Vagina (tissue), 2 donors: ENCODE data around the gene SFN. TPM values are rescaled to one million over a fixed set of nuclear protein-coding genes. Genes with fewer than 3 reads are reported as not detected.

Experiments
- DNase-seq, 2 donors: peaks; one replicate each; pipeline ENCODE4 v3.0.0-alpha.2; 2017; ENCODE audit errors: extremely low spot score in 2 of 2
- H3K27ac ChIP-seq: fragments of 200-600 bp; sonication (generic); one replicate; pipeline ENCODE4 v1.5.1; 2019
- H3K27me3 ChIP-seq: fragments of 200-600 bp; sonication (generic); one replicate; pipeline ENCODE4 v1.5.1; 2019
- H3K36me3 ChIP-seq, 2 donors: fragments of 200-600 bp; sonication (generic); one replicate each; pipeline ENCODE4 v1.5.1; 2017 to 2019
- H3K4me1 ChIP-seq: fragments of 200-600 bp; sonication (generic); one replicate; pipeline ENCODE4 v1.5.1; 2019
- H3K4me3 ChIP-seq, 2 donors: fragments of 200-600 bp; sonication (generic); 1 replicate in 1 of 2; 2 replicates in 1 of 2; pipeline ENCODE4 v1.5.1; 2016 to 2019
- H3K9me3 ChIP-seq: fragments of 200-600 bp; sonication (generic); one replicate; pipeline ENCODE4 v1.5.1; 2019
- POLR2A ChIP-seq, 2 donors: fragments of 450-650 bp; IDR thresholded peaks; one replicate each; pipeline ENCODE4 v1.6.1; 2017; ENCODE audit warnings: antibody characterized with exemption in 2 of 2, mild to moderate bottlenecking in 2 of 2, moderate library complexity in 2 of 2
- POLR2AphosphoS5 ChIP-seq, 2 donors: sonication (generic); formaldehyde crosslinking; IDR thresholded peaks; one replicate each; pipeline ENCODE4 v1.9.0; 2017; ENCODE audit warnings: antibody characterized with exemption in 2 of 2, mild to moderate bottlenecking in 2 of 2, low read depth in 1 of 2; ENCODE audit not compliant: insufficient read depth in 1 of 2
- intact Hi-C: fragments of 100-400 bp; cut with DNase I; formaldehyde crosslinking; loops from one replicate; pipeline ENCODE4 v1.15.1; 2023
- total RNA-seq: library from RNA; depleted of rRNA; stranded (reverse); fragments of >200 nt; gene quantifications from one replicate; pipeline ENCODE4 v1.2.3, GENCODE V29; 2016
- TF ChIP-seq, protein P1 (sequence below), 3 experiments: fragments of 450-650 bp in 2 of 3; fragments of 200-600 bp in 1 of 3; sonication (generic) in 1 of 3; IDR thresholded peaks; one replicate each; pipeline ENCODE4 v1.5.1; 2017 to 2019; ENCODE audit warnings: antibody characterized with exemption in 3 of 3, mild to moderate bottlenecking in 2 of 3, moderate library complexity in 2 of 3

The SFN gene
- total RNA-seq, 1 donor from 2014 or later: 406 TPM

DNA sequence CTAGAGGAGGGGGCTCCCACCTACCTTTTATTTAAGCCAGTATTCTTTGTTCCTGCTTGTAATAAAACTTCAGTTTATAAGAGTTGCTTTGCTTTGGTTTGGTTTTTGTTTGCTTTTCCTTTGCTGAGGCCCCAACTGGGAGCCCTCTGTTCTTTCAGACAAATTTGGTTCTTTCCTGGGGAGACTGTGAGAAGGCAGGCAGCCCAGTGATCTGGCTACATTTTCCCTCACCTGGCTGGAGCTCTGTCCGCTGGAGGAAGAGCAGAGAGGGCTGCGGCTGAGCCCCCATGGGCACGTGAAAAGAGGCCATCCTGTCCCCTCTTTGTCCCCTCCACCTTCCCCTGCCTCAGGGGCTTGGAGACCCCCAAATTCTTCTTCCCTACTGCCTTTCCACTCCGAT, 7.3 kb upstream of the SFN start:
- TF ChIP-seq, protein P1, sequence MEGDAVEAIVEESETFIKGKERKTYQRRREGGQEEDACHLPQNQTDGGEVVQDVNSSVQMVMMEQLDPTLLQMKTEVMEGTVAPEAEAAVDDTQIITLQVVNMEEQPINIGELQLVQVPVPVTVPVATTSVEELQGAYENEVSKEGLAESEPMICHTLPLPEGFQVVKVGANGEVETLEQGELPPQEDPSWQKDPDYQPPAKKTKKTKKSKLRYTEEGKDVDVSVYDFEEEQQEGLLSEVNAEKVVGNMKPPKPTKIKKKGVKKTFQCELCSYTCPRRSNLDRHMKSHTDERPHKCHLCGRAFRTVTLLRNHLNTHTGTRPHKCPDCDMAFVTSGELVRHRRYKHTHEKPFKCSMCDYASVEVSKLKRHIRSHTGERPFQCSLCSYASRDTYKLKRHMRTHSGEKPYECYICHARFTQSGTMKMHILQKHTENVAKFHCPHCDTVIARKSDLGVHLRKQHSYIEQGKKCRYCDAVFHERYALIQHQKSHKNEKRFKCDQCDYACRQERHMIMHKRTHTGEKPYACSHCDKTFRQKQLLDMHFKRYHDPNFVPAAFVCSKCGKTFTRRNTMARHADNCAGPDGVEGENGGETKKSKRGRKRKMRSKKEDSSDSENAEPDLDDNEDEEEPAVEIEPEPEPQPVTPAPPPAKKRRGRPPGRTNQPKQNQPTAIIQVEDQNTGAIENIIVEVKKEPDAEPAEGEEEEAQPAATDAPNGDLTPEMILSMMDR (IDR thresholded peaks at IDR 0.05): no peak
- no peak for TF ChIP-seq POLR2A (IDR thresholded peaks at IDR 0.05)
- TF ChIP-seq POLR2AphosphoS5 (IDR thresholded peaks at IDR 0.05; ENCODE audit: insufficient read depth in 1 of 2, low read depth in 1 of 2): no peak
- no peak overlapping the region for H3K4me3 ChIP-seq
- intact Hi-C loops: no loop called here
- DNase-seq: no peak
- H3K36me3 ChIP-seq: peaks cover 0 to 29% of the 10 kb centered on the region in 2 donors
- H3K27ac ChIP-seq: peak overlapping the region; percentile 98
- no peaks in the 10 kb centered on the region for H3K27me3 ChIP-seq
- H3K9me3 ChIP-seq: no peaks in the 10 kb centered on the region
- H3K4me1 ChIP-seq: peaks cover 54% of the 10 kb centered on the region

DNA sequence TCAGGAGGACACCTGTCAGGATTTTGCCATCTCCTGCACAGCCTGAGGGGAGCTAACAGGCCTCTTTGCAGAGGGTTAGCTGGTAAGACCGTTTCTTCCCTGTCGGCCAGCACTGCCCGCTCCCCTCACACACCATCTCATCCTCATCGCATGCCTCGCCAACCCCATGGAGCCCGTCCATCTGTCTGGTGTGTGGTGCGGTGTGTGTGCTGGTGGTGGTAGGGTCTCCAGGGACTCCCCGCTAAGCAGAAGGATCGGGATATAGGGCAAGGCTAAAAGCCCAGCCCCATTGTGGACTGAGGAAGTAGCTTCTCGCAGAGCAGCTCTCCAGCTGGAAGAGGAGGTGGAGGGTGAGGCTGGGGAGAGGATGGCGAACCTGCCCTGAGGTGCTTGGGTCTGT, 6.8 kb upstream of the SFN start:
- no peaks in the 10 kb centered on the region for H3K9me3 ChIP-seq
- H3K36me3 ChIP-seq: peaks cover 0 to 24% of the 10 kb centered on the region in 2 donors
- H3K4me3 ChIP-seq: no peak overlapping the region
- intact Hi-C loops: no loop called here
- no peak for TF ChIP-seq POLR2A (IDR thresholded peaks at IDR 0.05)
- TF ChIP-seq, protein P1 (IDR thresholded peaks at IDR 0.05): no peak
- TF ChIP-seq POLR2AphosphoS5 (IDR thresholded peaks at IDR 0.05; ENCODE audit: insufficient read depth in 1 of 2, low read depth in 1 of 2): no peak
- no peaks in the 10 kb centered on the region for H3K27me3 ChIP-seq
- peak overlapping the region; percentile 98 for H3K27ac ChIP-seq
- no peak for DNase-seq
- H3K4me1 ChIP-seq: peaks cover 54% of the 10 kb centered on the region

DNA sequence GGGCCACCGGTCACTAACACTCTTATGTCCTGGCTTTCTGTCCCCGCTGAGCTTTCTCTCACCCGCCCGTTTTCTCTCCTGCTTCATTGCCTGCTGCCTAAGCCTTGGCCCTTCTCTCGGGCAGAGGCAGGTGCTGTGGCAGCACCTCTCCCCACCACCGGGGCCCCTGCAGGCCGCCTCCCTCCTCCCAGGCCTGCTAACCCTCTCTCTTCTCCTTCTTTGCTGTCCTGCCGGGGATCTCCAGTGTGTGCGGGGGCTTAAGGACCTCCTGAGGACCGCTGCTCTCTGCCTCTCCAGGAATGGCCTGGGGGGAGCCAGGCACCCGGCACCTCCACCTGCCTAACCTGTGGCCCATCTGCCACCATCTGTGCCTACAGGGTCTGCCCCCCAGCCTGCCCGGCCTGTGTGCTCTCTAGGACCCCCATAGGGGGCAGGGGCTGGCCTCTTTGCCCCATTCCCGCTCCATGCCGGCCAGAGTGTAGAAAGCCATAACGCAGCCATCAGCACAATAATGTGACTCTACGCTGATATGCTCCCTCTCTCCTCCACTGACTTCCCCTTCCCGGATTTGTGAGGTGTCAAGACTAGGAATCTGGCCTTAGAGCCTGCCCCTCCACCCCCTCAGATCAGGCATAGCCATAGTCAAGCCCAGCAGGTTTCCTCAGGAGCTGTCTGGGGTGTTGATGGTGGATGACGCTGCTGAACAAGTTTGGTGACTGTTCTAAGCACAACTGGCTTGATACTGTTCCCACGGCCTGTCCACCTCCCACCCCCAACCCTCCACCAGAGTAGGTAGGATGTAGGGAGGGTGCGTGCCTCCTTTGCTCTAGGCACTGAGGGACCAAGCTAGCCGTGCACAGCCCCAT, 6.1 kb upstream of the SFN start:
- Histone ChIP-seq H3K4me1 (peaks cover 54% of the 10 kb centered on the region), H3K4me3 (no peak overlapping the region), H3K36me3 (peaks cover 0 to 17% of the 10 kb centered on the region in 2 donors), H3K27me3 (no peaks in the 10 kb centered on the region), H3K9me3 (no peaks in the 10 kb centered on the region), H3K27ac (peak overlapping the region; percentile 98)
- TF ChIP-seq, protein P1 (IDR thresholded peaks at IDR 0.05): no peak
- TF ChIP-seq POLR2A (IDR thresholded peaks at IDR 0.05): no peak
- TF ChIP-seq POLR2AphosphoS5 (IDR thresholded peaks at IDR 0.05; ENCODE audit: insufficient read depth in 1 of 2, low read depth in 1 of 2): no peak
- DNase-seq: no peak
- intact Hi-C loops: no loop called here

DNA sequence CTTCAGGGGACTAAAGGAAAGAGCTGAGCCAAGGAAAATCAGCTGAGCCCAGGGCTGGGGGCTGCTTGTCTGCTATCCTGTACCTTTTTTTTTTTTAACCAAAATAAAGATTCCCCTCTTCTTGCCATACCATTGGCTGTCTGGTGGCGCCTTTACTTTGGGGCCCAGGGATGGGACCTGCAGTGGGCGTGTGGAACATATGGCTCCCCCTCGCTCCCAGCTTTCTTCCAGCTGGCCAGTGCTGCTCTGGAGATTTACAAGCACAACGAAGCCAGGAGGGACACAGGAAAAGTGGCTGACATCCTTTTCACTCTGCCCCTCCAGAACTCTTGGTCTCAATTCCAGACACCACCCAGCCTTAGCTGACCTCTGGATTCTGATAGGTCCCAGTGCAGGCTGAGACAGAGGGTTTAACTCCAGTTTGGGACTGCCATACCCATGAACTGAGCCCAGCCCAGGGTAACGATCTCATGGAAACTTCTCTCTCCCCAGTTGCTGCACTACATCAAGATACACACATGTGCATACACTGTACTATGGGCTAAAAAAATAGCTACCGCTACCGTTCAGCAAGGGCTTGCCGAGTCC, 5.4 kb upstream of the SFN start:
- peak overlapping the region; percentile 98 for H3K27ac ChIP-seq
- H3K4me3 ChIP-seq: no peak overlapping the region
- H3K36me3 ChIP-seq: peaks cover 0 to 10% of the 10 kb centered on the region in 2 donors
- no peaks in the 10 kb centered on the region for H3K27me3 ChIP-seq
- DNase-seq: no peak
- TF ChIP-seq POLR2AphosphoS5 (IDR thresholded peaks at IDR 0.05; ENCODE audit: insufficient read depth in 1 of 2, low read depth in 1 of 2) (no peak), POLR2A (IDR thresholded peaks at IDR 0.05) (no peak)
- TF ChIP-seq, protein P1 (IDR thresholded peaks at IDR 0.05): no peak
- intact Hi-C loops: no loop called here
- H3K4me1 ChIP-seq: peaks cover 60% of the 10 kb centered on the region
- no peaks in the 10 kb centered on the region for H3K9me3 ChIP-seq

DNA sequence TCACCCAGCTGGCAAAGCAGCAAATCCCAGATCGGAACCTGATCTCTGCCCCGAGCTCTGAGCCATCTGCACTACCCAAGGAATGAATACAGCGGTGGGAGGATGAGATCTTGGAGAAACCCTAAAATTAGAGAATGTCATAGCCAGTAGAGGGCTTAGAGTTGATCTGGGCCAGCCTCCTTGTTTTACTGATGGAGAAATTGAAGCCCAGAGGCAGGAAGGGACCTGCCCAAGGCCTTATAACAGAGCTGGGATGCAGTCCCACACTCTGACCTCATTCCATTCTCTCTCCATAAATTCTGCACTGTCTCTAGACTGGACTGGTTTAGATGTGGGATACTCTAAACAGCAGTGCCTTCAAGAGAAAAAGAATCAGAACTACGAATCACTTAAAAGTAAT, 4.8 kb upstream of the SFN start:
- no peaks in the 10 kb centered on the region for H3K27me3 ChIP-seq
- H3K27ac ChIP-seq: peak overlapping the region; percentile 98
- intact Hi-C loops: no loop called here
- H3K9me3 ChIP-seq: no peaks in the 10 kb centered on the region
- peaks cover 0 to 8% of the 10 kb centered on the region in 2 donors for H3K36me3 ChIP-seq
- DNase-seq: no peak
- no peak overlapping the region for H3K4me3 ChIP-seq
- TF ChIP-seq, protein P1 (IDR thresholded peaks at IDR 0.05): no peak
- no peak for TF ChIP-seq POLR2A (IDR thresholded peaks at IDR 0.05)
- peaks cover 61% of the 10 kb centered on the region for H3K4me1 ChIP-seq
